Mucosa of descending colon (tissue), 3 donors: Measurements from ENCODE around the gene NFIB. TPM values are rescaled to one million over a fixed set of nuclear protein-coding genes. Genes with fewer than 3 reads are reported as not detected.

ENCODE experiments used
- ATAC-seq: fragments of 200-7000 bp; cut with Tn5 transposase; one replicate; pipeline ENCODE4 v1.9.1; 2020; ENCODE audit warnings: mild to moderate bottlenecking, moderate library complexity
- DNase-seq, 3 donors: peaks; one replicate each; pipeline ENCODE4 v3.0.0-alpha.2; 2020
- H3K36me3 ChIP-seq: fragments of 200-600 bp; one replicate; pipeline ENCODE4 v1.8.0; 2021; ENCODE audit warnings: low read depth, mild to moderate bottlenecking
- H3K4me1 ChIP-seq: fragments of 200-600 bp; one replicate; pipeline ENCODE4 v1.8.0; 2021; ENCODE audit warnings: low read depth, mild to moderate bottlenecking
- H3K4me3 ChIP-seq: fragments of 200-600 bp; one replicate; pipeline ENCODE4 v1.8.0; 2021; ENCODE audit warnings: mild to moderate bottlenecking
- H3K9me3 ChIP-seq: fragments of 200-600 bp; one replicate; pipeline ENCODE4 v1.8.0; 2021; ENCODE audit warnings: mild to moderate bottlenecking
- intact Hi-C, 2 donors: fragments of 100-400 bp; cut with DNase I in 1 of 2; cut with micrococcal nuclease in 1 of 2; formaldehyde crosslinking; loops; one replicate each; pipeline versions ENCODE4 v1.11.0 to v1.11.1; 2022; cut with DNase I, micrococcal nuclease
- total RNA-seq, 3 donors: library from RNA; stranded (reverse); fragmentation: NEBNext Ultra II Directional in 2 of 3; extraction: Animal tissue kit (Norgen Biotek cat#: 25700) in 2 of 3; gene quantifications; one replicate each; pipeline versions ENCODE4 v1.2.1 to v1.2.4, GENCODE V29; 2021 to 2023
- TF ChIP-seq, protein P1 (sequence below): fragments of 200-600 bp; IDR thresholded peaks from one replicate; pipeline ENCODE4 v1.8.0; 2022; ENCODE audit warnings: antibody characterized with exemption, mild to moderate bottlenecking
- donor health status: DM: no; HTN: no; CAD: no; lungs with moderate emphysema.
- donor health status: DM: no; HTN: no; CAD: no.
- donor health status: DM: no; HTN: yes; CAD: no.

The NFIB gene
- total RNA-seq, 3 donors from 2014 or later = 59.7 to 85.5 (median 62.6) TPM

- Histone ChIP-seq H3K4me1 (no peaks in the 10 kb centered on the region), H3K36me3 (no peaks in the 10 kb centered on the region), H3K4me3 (no peak overlapping the region), H3K9me3 (no peaks in the 10 kb centered on the region)
- intact Hi-C loops = no loop called here
- DNase-seq (no peak), ATAC-seq (no peak)
- TF ChIP-seq, protein P1, sequence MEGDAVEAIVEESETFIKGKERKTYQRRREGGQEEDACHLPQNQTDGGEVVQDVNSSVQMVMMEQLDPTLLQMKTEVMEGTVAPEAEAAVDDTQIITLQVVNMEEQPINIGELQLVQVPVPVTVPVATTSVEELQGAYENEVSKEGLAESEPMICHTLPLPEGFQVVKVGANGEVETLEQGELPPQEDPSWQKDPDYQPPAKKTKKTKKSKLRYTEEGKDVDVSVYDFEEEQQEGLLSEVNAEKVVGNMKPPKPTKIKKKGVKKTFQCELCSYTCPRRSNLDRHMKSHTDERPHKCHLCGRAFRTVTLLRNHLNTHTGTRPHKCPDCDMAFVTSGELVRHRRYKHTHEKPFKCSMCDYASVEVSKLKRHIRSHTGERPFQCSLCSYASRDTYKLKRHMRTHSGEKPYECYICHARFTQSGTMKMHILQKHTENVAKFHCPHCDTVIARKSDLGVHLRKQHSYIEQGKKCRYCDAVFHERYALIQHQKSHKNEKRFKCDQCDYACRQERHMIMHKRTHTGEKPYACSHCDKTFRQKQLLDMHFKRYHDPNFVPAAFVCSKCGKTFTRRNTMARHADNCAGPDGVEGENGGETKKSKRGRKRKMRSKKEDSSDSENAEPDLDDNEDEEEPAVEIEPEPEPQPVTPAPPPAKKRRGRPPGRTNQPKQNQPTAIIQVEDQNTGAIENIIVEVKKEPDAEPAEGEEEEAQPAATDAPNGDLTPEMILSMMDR = no peak
Measured at GRCh38 chr9:14242150-14242805, 71.7 kb downstream of the NFIB start.

DNA sequence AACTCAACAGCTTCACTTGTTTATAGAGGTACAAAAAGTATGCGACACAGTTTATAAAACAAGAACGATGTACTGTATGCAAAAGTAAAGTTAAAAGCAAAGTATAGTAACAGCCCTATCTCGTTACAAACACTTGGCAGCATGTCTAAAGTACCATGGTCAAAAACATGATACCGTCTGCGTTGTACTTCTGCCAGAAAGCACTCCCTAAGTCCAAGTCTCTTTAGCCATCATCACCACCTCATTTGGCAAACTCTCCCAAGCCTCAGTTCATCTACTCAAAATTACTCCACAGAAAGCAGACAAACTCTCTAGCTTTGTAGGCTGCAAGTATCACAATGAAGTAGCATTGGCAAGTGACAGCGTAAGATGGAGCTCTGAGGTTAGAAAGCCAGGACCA, 73.4 kb downstream of the NFIB start:
- intact Hi-C loops = no loop called here
- H3K36me3 ChIP-seq = no peaks in the 10 kb centered on the region
- no peak overlapping the region for H3K4me3 ChIP-seq
- ATAC-seq (no peak), DNase-seq (no peak)
- H3K9me3 ChIP-seq = no peaks in the 10 kb centered on the region
- TF ChIP-seq, protein P1 = no peak
- peaks cover 6% of the 10 kb centered on the region for H3K4me1 ChIP-seq

- H3K4me1 ChIP-seq = peaks cover 6% of the 10 kb centered on the region
Measured at GRCh38 chr9:14238518-14238917, 75.4 kb downstream of the NFIB start.

GRCh38 chr9:14238079-14238478, 75.9 kb downstream of the NFIB start:
- DNase-seq (no peak), ATAC-seq (peak; percentile 75)
- no peaks in the 10 kb centered on the region for H3K36me3 ChIP-seq
- TF ChIP-seq, protein P1 = no peak
- intact Hi-C loops = no loop called here
- H3K4me3 ChIP-seq = no peak overlapping the region
- H3K9me3 ChIP-seq = no peaks in the 10 kb centered on the region
- H3K4me1 ChIP-seq = peaks cover 6% of the 10 kb centered on the region

More at GRCh38 chr9:14238518-14238917, 75.4 kb downstream of the NFIB start:
- Histone ChIP-seq H3K9me3 (no peaks in the 10 kb centered on the region), H3K4me3 (no peak overlapping the region), H3K36me3 (no peaks in the 10 kb centered on the region)
- DNase-seq = no peak
- TF ChIP-seq, protein P1 = no peak
- intact Hi-C loops = no loop called here
- ATAC-seq = peak; percentile 62

DNA sequence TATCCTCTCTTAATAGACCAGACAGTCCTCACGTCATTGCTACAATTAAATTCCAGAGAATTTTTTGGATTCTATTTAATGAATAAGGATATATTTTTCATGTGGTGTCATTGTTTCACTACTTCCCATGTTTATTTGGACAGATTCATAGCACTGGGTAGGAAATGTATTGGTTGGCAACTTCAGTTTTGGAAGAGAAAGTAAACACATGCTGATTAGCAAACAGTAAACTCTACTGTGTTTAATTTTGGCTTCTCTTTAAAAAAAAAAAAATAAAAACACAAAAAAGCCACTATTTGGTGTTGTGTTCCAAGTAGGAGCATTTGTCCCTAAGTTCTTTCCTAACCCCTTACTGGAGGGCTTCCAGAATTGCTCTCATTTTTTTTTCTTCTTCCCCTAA, 77.3 kb downstream of the NFIB start:
- no peaks in the 10 kb centered on the region for H3K9me3 ChIP-seq
- DNase-seq (no peak), ATAC-seq (no peak)
- TF ChIP-seq, protein P1 = no peak
- peaks cover 6% of the 10 kb centered on the region for H3K4me1 ChIP-seq
- no peaks in the 10 kb centered on the region for H3K36me3 ChIP-seq
- intact Hi-C loops = no loop called here
- no peak overlapping the region for H3K4me3 ChIP-seq
